ENCODE results near the gene EVI2B. TPM values are rescaled to one million over a fixed set of nuclear protein-coding genes. Genes with fewer than 3 reads are reported as not detected.
"Not testable (repeated sequence)": the region's sequence is repeated elsewhere in the genome, so short reads cannot be mapped to it uniquely, and the experiment has no call there.

The EVI2B gene
- total RNA-seq, 1 experiment from 2014 or later, result not detected

DNA sequence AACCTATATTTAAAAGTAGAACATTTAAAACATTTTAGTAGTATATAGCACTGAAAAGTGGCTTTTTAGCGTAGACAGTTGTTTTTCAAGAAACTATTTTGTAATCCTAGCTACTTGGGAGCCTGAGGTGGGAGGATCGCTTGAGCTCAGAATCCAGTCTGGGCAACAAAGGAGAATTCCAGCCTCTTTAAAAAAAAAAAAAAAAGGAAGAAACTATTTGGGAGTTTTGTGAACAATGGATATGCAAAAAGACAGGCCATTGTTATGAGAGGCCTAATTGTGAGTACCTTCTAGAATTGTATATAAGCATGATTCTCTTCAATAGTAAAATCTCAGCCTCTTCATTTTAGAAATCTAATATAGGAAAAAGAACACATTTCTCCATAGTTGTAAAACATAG is 34.5 kb downstream of the EVI2B start:
- in situ Hi-C loops (cut with HindIII; ENCODE audit: low sequenced_read_pairs), result no loop called here
- no peak for DNase-seq (ENCODE audit: low spot score)

DNA sequence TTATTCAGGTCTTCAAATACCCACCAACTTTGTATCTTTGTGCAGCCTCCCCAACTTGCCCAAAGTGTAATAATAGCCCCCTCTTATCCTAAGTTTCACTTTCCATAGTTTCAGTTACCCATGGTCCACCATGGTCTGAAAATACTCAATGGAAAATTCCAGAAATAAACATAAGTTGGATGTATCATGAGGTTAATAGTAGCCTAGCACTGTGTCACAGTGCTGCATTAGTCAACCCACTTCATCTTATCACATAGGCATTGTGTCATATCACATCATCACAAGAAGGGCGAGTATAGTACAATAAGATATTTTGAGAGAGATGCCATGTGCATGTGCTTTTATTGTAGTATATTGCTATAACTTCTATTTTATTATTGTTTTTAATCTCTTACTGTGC is 38.7 kb downstream of the EVI2B start:
- no peak for DNase-seq (ENCODE audit: low spot score)
- in situ Hi-C loops (cut with HindIII; ENCODE audit: low sequenced_read_pairs), result no loop called here

DNA sequence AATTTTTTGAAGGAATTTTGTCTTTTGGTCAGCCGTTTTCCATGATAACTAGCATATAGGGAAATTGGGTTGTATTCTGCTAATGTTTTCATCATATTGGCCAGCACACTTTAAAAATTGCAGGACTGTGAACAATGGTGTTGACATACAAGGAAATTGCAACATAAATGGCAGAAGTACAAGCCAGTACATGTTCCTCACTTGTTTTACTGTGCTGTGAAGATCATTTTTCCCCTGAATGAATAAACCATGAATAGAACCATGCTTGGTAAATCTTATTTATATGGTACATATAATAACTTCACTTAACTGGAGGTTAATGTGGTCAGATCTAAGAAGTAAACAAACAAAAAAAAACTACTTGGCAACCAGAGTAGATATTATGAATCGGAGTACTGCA is 39.6 kb downstream of the EVI2B start:
- in situ Hi-C loops (cut with HindIII; ENCODE audit: low sequenced_read_pairs), result no loop called here

DNA sequence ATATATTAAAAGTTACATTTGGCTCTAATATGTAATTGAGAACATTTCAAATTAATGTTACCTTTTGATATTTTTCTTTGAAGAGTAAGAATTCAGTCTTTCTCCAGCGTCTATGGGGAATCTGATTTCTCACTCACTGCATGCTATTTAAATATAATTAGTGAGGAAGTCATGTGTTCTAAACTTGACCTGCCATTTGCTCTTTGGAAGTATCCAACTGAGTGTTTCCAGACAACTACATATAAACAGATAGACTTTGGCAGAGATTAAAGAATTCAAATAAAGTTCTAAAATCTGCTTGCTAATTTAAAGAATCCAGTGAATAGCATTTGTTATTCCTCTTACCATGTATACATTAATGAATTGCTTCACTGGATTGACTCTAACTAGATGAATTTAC is 40.3 kb downstream of the EVI2B start:
- DNase-seq (ENCODE audit: low spot score), result no peak
- in situ Hi-C loops (cut with HindIII; ENCODE audit: low sequenced_read_pairs), result no loop called here

More for the DNA sequence above, 39.6 kb downstream of the EVI2B start:
- DNase-seq (ENCODE audit: low spot score), result no peak

DNA sequence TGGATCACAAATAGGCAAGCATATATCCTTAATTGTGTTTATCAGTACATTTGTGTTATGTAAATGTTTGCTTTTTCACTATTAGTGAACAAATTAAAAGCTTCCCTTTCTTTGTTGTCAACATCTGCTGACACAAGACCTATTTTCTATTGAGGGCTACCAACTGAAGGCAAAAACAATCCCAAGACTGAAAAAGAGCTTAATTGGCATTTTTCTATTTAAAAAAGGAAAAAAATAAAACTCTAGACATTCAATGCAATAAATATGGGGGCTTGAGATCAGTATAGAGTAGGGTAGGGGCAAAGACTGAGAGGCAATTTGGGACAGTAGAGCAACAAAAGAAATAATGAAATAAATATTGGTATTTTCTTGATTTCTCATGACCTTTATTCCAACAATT is 41.1 kb downstream of the EVI2B start:
- no peak for DNase-seq (ENCODE audit: low spot score)
- in situ Hi-C loops (cut with HindIII; ENCODE audit: low sequenced_read_pairs), result no loop called here

DNA sequence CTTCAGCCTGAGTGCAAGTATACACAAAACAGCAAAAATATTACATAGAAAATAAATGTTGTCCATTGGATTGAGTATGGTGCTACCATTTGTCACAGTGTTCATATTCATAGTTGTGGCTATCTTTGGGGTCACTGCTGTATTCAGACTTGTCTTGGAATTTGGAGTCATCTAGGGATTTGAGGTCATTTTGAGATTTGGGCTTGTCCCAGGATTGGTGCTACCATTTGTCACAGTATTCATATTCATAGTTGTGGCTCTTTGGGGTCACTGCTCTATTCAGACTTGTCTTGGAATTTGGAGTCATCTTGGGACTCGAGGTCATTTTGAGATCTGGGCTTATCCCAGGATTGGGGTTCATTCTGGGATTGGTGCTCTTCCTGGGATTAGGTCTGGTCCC is 41.6 kb downstream of the EVI2B start:
- DNase-seq (ENCODE audit: low spot score), result no peak
- in situ Hi-C loops (cut with HindIII; ENCODE audit: low sequenced_read_pairs), result no loop called here

DNA sequence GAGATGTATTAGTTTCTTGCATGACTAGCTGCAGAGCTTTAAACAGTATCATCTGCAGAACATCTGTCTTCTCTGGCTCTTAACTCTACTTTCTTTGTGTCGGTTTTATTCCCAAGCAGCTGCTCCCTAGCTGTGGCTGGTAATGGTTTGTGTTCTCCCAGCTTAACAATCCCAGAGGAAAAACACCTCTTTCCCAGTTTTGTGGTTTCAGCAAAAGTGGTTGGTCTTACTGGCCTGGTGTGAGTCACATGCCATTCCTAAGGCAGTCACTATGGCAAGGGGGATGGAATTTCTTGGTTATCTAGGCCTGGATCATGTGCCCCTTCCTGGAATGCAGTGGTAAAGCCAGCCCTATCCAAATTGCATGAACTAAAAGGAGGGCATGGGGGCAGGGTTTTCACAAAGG is 44.3 kb downstream of the EVI2B start:
- no peak for DNase-seq (ENCODE audit: low spot score)
- in situ Hi-C loops (cut with HindIII; ENCODE audit: low sequenced_read_pairs), result no loop called here

DNA sequence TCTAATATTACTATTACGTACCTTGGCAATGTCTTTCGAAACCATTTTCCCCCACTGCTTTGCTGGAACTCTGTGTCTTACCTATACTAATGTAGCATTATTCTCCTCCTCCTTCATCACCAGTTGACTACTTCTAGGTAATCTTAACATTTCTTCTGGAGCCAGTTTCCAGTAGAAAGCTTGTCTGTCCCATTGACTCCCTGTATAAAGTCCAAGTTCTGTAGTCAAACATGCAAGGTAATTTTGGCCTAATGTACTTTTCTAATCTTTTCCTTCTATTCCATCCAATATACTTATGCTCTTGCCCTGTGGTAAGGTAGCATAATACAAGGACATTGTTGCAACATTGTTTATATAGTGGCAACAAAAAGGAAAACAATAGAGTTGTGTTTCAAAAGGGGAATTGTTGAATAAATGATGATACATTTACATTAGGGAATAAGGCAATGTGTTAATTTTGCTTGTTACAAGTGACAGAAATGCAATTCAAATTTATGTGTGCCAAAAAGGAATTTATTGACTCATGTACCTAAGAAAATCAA is 44.7 kb downstream of the EVI2B start:
- in situ Hi-C loops (cut with HindIII; ENCODE audit: low sequenced_read_pairs), result no loop called here
- DNase-seq (ENCODE audit: low spot score), result no peak

DNA sequence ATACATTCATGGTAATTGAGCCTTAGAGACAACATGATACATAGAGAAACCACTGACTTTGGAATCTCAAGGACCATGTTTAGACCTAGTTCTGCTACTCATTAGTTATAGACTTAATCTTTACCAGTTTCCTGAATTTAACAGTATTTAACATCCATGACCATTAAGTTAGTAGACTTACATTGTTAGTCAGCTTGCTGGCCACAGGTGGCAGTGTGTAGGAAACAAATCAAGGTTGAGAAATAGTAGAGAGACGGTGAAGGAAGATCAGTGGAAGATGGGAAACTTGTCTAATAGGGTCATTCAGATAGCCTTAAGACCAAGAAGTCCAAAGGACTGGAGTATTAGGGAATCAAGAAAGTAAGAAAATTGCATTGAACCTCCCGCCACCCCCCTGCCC is 47.8 kb downstream of the EVI2B start:
- in situ Hi-C loops (cut with HindIII; ENCODE audit: low sequenced_read_pairs), result no loop called here
- DNase-seq (ENCODE audit: low spot score), result no peak

DNA sequence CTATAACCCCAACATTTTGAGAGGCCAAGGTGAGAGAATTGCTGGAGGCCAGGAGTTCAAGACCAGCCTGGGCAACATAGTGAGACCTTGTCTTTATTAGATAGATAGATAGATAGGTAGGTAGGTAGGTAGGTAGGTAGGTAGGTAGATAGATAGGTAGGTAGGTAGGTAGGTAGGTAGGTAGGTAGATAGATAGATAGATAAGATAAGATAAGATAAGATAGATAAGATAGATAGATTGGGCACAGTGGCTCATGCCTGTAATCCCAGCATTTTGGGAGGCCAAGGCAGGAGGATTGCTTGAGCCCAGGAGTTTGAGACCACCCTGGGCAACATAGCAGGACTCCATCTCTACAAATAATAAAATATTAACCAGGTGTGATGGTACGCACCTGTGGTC is 50.9 kb downstream of the EVI2B start:
- in situ Hi-C loops (cut with HindIII; ENCODE audit: low sequenced_read_pairs); DNase-seq (ENCODE audit: low spot score): not testable (repeated sequence)

DNA sequence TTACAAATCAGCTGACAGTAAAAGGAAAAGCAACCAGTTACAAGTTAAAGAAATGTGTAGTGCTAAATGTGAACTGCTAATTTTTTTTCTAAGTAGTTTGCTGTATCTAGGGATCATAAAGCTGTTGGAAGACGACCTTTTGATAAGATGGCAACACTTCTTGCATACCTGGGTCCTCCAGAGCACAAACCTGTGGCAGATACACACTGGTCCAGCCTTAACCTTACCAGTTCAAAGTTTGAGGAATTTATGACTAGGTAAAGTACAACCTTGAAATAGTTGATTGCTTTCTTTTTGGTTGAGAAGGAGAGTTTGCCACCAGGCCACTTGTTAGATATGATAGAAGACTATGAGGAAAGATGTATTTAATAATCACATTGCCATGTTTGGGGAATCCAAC is 52.3 kb downstream of the EVI2B start:
- in situ Hi-C loops (cut with HindIII; ENCODE audit: low sequenced_read_pairs), result no loop called here

DNA sequence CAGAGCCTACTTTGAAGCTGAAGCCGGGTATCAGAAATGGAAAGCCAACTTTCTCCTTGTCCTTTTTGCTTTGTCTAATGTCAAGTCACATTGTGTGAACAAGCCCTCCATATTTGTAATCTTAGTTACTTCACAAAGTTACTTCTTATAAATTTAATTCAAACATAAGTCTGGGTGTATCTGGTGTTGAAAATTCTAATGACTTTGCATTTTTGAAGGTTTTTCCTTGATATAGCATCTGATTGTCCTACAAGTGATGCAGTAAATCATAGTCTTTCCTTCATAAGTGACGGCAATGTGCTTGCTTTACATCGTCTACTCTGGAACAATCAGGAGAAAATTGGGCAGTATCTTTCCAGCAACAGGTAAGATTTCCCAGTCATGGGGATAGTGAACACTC is 53.7 kb downstream of the EVI2B start:
- in situ Hi-C loops (cut with HindIII; ENCODE audit: low sequenced_read_pairs), result no loop called here
- no peak for DNase-seq (ENCODE audit: low spot score)

More for the DNA sequence above, 52.3 kb downstream of the EVI2B start:
- DNase-seq (ENCODE audit: low spot score), result no peak

DNA sequence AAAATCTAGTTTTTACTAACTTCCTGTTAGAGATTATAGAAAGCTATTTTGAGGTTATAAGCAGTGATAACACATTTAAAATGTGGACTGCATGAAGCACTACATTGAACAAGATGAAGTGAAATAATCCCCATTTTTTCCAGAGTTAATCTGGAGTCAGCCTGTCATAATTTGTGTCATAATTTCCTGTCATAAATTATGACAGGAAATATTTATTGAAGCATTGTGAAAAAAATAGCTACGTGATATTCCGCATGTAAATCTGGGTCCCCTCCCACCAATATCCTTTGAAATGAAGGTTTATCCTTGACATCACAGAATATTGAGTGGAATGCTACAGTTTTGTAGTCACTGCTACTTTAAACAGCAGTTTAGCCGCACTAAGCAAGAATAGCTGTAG is 56.9 kb downstream of the EVI2B start:
- in situ Hi-C loops (cut with HindIII; ENCODE audit: low sequenced_read_pairs), result no loop called here
- DNase-seq (ENCODE audit: low spot score), result no peak

DNA sequence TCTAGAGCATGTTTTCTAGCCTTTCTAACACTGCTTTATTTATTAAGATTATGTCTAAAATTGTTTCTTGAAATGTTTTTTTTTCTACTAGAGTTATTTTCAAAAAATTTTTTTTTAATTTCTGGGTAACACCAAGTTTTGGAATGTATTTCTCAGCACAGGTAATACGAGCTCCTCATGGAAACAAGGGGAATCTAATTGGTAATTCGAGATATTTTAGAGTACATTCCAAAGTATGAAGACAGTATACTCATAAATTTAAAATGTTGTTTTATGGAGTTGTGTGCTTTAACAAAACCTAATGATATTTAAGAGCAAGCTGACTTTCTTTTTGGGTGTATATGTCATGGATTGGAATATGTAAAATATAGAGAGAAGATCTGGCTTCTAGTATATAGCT is 59.2 kb downstream of the EVI2B start:
- in situ Hi-C loops (cut with HindIII; ENCODE audit: low sequenced_read_pairs), result no loop called here
- no peak for DNase-seq (ENCODE audit: low spot score)

Other genes starting within 250 kb of the EVI2B start
- gene NF1, start 219.1 kb downstream of the EVI2B start, total RNA-seq (2014; rRNA removed; shearing (Covaris generic)), result 11.1 and 15.1 TPM in 2 replicates
- gene OMG, start 16.8 kb downstream of the EVI2B start, total RNA-seq (2014; rRNA removed; shearing (Covaris generic)), result 8.2 TPM in 1 of 2 replicates, not detected in the other
- not detected in 2 replicates for gene EVI2A, start 7.6 kb upstream of the EVI2B start, total RNA-seq (2014; rRNA removed; shearing (Covaris generic))
- 29.4 and 34.1 TPM in 2 replicates for gene RAB11FIP4, start 77.6 kb upstream of the EVI2B start, total RNA-seq (2014; rRNA removed; shearing (Covaris generic))